Kidney (tissue), 14 donors: ENCODE data around the gene DHX57. TPM values are rescaled to one million over a fixed set of nuclear protein-coding genes. Genes with fewer than 3 reads are reported as not detected.
"Not testable (repeated sequence)": the region's sequence is repeated elsewhere in the genome, so short reads cannot be mapped to it uniquely, and the experiment has no call there.

Source experiments
- DNase-seq, 5 donors: peaks; one replicate each; pipeline ENCODE4 v3.0.0-alpha.2; 2013 to 2020
- FAIRE-seq: peaks from 2 replicates; lab custom pipeline; 2012; peaks lifted over from hg19 to GRCh38; lab: Jason Lieb, UNC
- H3K27ac ChIP-seq, 2 donors: one replicate each; pipeline ENCODE4 v1.7.0; 2013; ENCODE audit warnings: low read depth in 2 of 2, low read length in 2 of 2, inconsistent platforms in 1 of 2
- H3K27me3 ChIP-seq: one replicate; pipeline ENCODE4 v1.7.1; 2013; ENCODE audit warnings: low read length, inconsistent platforms; ENCODE audit not compliant: control insufficient read depth, insufficient read depth
- H3K36me3 ChIP-seq, 3 donors: one replicate each; pipeline versions ENCODE4 v1.7.0 to v1.7.1; 2013; ENCODE audit warnings: low read length in 3 of 3, control low read depth in 1 of 3, inconsistent platforms in 1 of 3; ENCODE audit not compliant: insufficient read depth in 3 of 3, control insufficient read depth in 2 of 3
- H3K4me1 ChIP-seq, 3 donors: one replicate each; pipeline versions ENCODE4 v1.7.0 to v1.7.1; 2013; ENCODE audit warnings: low read length in 3 of 3, inconsistent platforms in 1 of 3, low read depth in 1 of 3; ENCODE audit not compliant: control insufficient read depth in 2 of 3, insufficient read depth in 2 of 3
- H3K4me3 ChIP-seq, 3 donors: one replicate each; pipeline versions ENCODE4 v1.7.0 to v1.8.1; 2013; ENCODE audit warnings: low read length in 3 of 3, control low read depth in 1 of 3, inconsistent platforms in 1 of 3
- H3K9ac ChIP-seq, 3 donors: one replicate each; pipeline versions ENCODE4 v1.7.0 to v1.7.1; 2013; ENCODE audit warnings: low read length in 3 of 3, control low read depth in 1 of 3, inconsistent platforms in 1 of 3
- H3K9me3 ChIP-seq, 3 donors: one replicate each; pipeline versions ENCODE4 v1.7.0 to v1.7.1; 2013; ENCODE audit warnings: low read length in 3 of 3, control low read depth in 1 of 3, inconsistent platforms in 1 of 3; ENCODE audit not compliant: control insufficient read depth in 2 of 3, insufficient read depth in 1 of 3
- CTCF ChIP-seq: IDR thresholded peaks from 3 replicates; pipeline ENCODE4 v1.5.1; 2012; ENCODE audit warnings: mild to moderate bottlenecking, moderate library complexity, borderline replicate concordance; ENCODE audit not compliant: insufficient read depth; ENCODE audit errors: extremely low read depth
- intact Hi-C: fragments of 100-400 bp; cut with DNase I; formaldehyde crosslinking; loops from one replicate; pipeline ENCODE4 v1.11.1; 2022
- polyA plus RNA-seq: library from polyadenylated mRNA; stranded (reverse); fragments of 350-450 nt; fragmentation: Illumina TruSeq; extraction: RNeasy Lipid Tissue Mini Kit (QIAGEN cat#74804); gene quantifications from one replicate; pipeline ENCODE4 v1.2.3, GENCODE V29; 2014; ENCODE audit warnings: low read depth, low replicate concordance; ENCODE audit not compliant: insufficient read depth
- total RNA-seq: library from RNA; stranded (reverse); fragmentation: NEBNext Ultra II Directional; extraction: Animal tissue kit (Norgen Biotek cat#: 25700); gene quantifications from one replicate; pipeline ENCODE4 v1.2.1, GENCODE V29; 2021
- donor health status: control.
- donor health status: control.
- donor health status: control.
- donor health status: control.
- donor health status: control.
- donor health status: DM: yes; HTN: yes; CAD: no.
- donor health status: Normal renal cell carcinoma (clear cell type).

Gene DHX57
- total and polyA plus RNA-seq, 2 donors from 2014 or later = 6.9 to 20.7 TPM

- intact Hi-C loops = no loop called here
- Histone ChIP-seq H3K36me3 (no peaks in the 10 kb centered on the region), H3K4me1 (no peaks in the 10 kb centered on the region), H3K27me3 (no peaks in the 10 kb centered on the region), H3K27ac (no peak overlapping the region), H3K4me3 (no peak overlapping the region), H3K9ac (no peak overlapping the region), H3K9me3 (no peaks in the 10 kb centered on the region)
- DNase-seq = no peak
- FAIRE-seq = no peak
- no peak for TF ChIP-seq CTCF
These were observed 110.6 kb downstream of the DHX57 start for GRCh38 chr2:38765149-38765548.

- H3K27ac ChIP-seq = no peak overlapping the region
- no peak for TF ChIP-seq CTCF
- H3K36me3 ChIP-seq = no peaks in the 10 kb centered on the region
- H3K27me3 ChIP-seq = no peaks in the 10 kb centered on the region
- H3K9me3 ChIP-seq = no peaks in the 10 kb centered on the region
- no peak overlapping the region for H3K4me3 ChIP-seq
- no peak for DNase-seq
- H3K9ac ChIP-seq = no peak overlapping the region
- intact Hi-C loops = no loop called here
- no peaks in the 10 kb centered on the region for H3K4me1 ChIP-seq
- FAIRE-seq = no peak
These were observed 112.0 kb downstream of the DHX57 start for GRCh38 chr2:38763728-38764127.

- H3K4me1 ChIP-seq = no peaks in the 10 kb centered on the region
- no peaks in the 10 kb centered on the region for H3K9me3 ChIP-seq
- no peaks in the 10 kb centered on the region for H3K36me3 ChIP-seq
- intact Hi-C loops = no loop called here
- no peak for TF ChIP-seq CTCF
- no peak overlapping the region for H3K27ac ChIP-seq
- FAIRE-seq = no peak
- no peaks in the 10 kb centered on the region for H3K27me3 ChIP-seq
- DNase-seq = no peak
- no peak overlapping the region for H3K4me3 ChIP-seq
- H3K9ac ChIP-seq = no peak overlapping the region
These were observed 112.5 kb downstream of the DHX57 start for GRCh38 chr2:38763228-38763627.

GRCh38 chr2:38755891-38756290 is 119.8 kb downstream of the DHX57 start:
- H3K9ac ChIP-seq, H3K9me3 ChIP-seq, H3K4me3 ChIP-seq, intact Hi-C loops, FAIRE-seq, H3K36me3 ChIP-seq, DNase-seq, H3K4me1 ChIP-seq, H3K27ac ChIP-seq, H3K27me3 ChIP-seq: not testable (repeated sequence)
